GM12878 (cell line): ENCODE results near the gene KLHDC8A. TPM values are rescaled to one million over a fixed set of nuclear protein-coding genes. Genes with fewer than 3 reads are reported as not detected.

ENCODE experiments used
- ATAC-seq: fragments of 200-7000 bp; cut with Tn5 transposase; 3 replicates; pipeline ENCODE4 v1.9.1; 2020; ENCODE audit warnings: mild to moderate bottlenecking, moderate library complexity
- BruUV-seq: library from RNA; stranded (reverse); fragments of 400-500 nt; replicated peaks from 2 replicates; lab custom pipeline; 2021; lab: Mats Ljungman, UMichigan
- CTCF ChIA-PET: fragments of 300-600 bp; sonication (Branson Sonifier 250); formaldehyde crosslinking; extraction: SDS; loops from one replicate; lab custom pipeline; 2021; ENCODE audit warnings: inconsistent platforms; lab: Yijun Ruan, JAX
- POLR2A ChIA-PET: fragments of 350-600 bp; formaldehyde crosslinking; extraction: SDS; loops from one replicate; lab custom pipeline; 2021; ENCODE audit warnings: inconsistent platforms; lab: Charles Lee
- RAD21 ChIA-PET: fragments of 300-600 bp; sonication (Branson Sonifier 250); formaldehyde crosslinking; loops from one replicate; lab custom pipeline; 2023; ENCODE audit warnings: antibody characterized with exemption; ENCODE audit not compliant: unreplicated experiment; lab: Charles Lee
- SMC1A ChIA-PET: fragments of 300-600 bp; sonication (Branson Sonifier 250); formaldehyde crosslinking; loops from one replicate; lab custom pipeline; 2023; ENCODE audit not compliant: unreplicated experiment, uncharacterized antibody; lab: Charles Lee
- DNase-seq: peaks from one replicate; pipeline ENCODE4 v3.0.0-alpha.2; 2011; ENCODE audit warnings: low read depth, low spot score
- FAIRE-seq: peaks from 3 replicates; lab custom pipeline; 2011; peaks lifted over from hg19 to GRCh38; lab: Jason Lieb, UNC
- H2AFZ ChIP-seq: 2 replicates; pipeline ENCODE4 v1.6.0; 2011; ENCODE audit warnings: low read depth, low read length, control low read depth; ENCODE audit not compliant: control insufficient read depth
- H3K27ac ChIP-seq: 2 replicates; pipeline ENCODE4 v1.5.1; 2011; ENCODE audit warnings: control low read depth; ENCODE audit not compliant: control insufficient read depth, insufficient read depth
- H3K27me3 ChIP-seq, 2 experiments: replicated peaks in 1 of 2; 2 replicates each; pipeline versions ENCODE4 v1.6.0 to v1.6.1; 2011; ENCODE audit warnings: low read length in 1 of 2; ENCODE audit not compliant: control insufficient read depth in 2 of 2, insufficient read depth in 2 of 2
- H3K36me3 ChIP-seq, 2 experiments: 2 replicates each; pipeline ENCODE4 v1.5.1; 2011; ENCODE audit warnings: low read length in 1 of 2; ENCODE audit not compliant: control insufficient read depth in 2 of 2, insufficient read depth in 2 of 2
- H3K4me1 ChIP-seq: 2 replicates; pipeline ENCODE4 v1.6.1; 2011; ENCODE audit warnings: mild to moderate bottlenecking, low read length, moderate library complexity, mixed read lengths; ENCODE audit not compliant: control insufficient read depth, insufficient read depth
- H3K4me2 ChIP-seq: 2 replicates; pipeline ENCODE4 v1.6.0; 2011; ENCODE audit warnings: control low read depth; ENCODE audit not compliant: control insufficient read depth, insufficient read depth
- H3K4me3 ChIP-seq: fragments of 200-600 bp; sonication (generic); 2 replicates; pipeline ENCODE4 v1.5.1; 2016
- H3K79me2 ChIP-seq: 2 replicates; pipeline ENCODE4 v1.6.0; 2011; ENCODE audit warnings: low read length; ENCODE audit not compliant: control insufficient read depth, insufficient read depth
- H3K9ac ChIP-seq: 2 replicates; pipeline ENCODE4 v1.8.0; 2011; ENCODE audit warnings: low read length, control low read depth, mixed read lengths; ENCODE audit not compliant: control insufficient read depth, insufficient read depth
- H3K9me3 ChIP-seq: replicated peaks from 3 replicates; pipeline ENCODE4 v1.5.1; 2011; ENCODE audit warnings: mild to moderate bottlenecking, low read length; ENCODE audit not compliant: control insufficient read depth, insufficient read depth
- H4K20me1 ChIP-seq: 2 replicates; pipeline ENCODE4 v1.6.0; 2011; ENCODE audit not compliant: control insufficient read depth, insufficient read depth
- CEBPZ ChIP-seq: fragments of 150-350 bp; IDR thresholded peaks from 2 replicates; pipeline ENCODE4 v1.6.1; 2016; ENCODE audit warnings: low read depth, low read length
- CREM ChIP-seq: IDR thresholded peaks from 2 replicates; pipeline ENCODE4 v1.6.1; 2014; ENCODE audit warnings: antibody characterized with exemption, low read depth
- WGBS: methylation state at CpG from one replicate; pipeline ENCODE4 v1.1.6; 2016; ENCODE audit warnings: low lambda C conversion rate; ENCODE audit not compliant: insufficient replicate concordance, insufficient coverage; ENCODE audit errors: missing lambda C conversion rate; 5-methylcytosine and 5-hydroxymethylcytosine counted together
- in situ Hi-C: fragments of 300-500 bp; cut with MboI; formaldehyde crosslinking; loops from 9 replicates; pipeline ENCODE4 v1.14.3; 2018; ENCODE audit warnings: mixed read lengths
- intact Hi-C: fragments of 100-400 bp; cut with micrococcal nuclease; formaldehyde crosslinking; loops from one replicate; pipeline ENCODE4 v1.14.2; 2022; ENCODE audit not compliant: unreplicated experiment
- polyA plus RNA-seq, 11 experiments: library from polyadenylated mRNA; depleted of rRNA in 4 of 11; unstranded in 6 of 11; stranded (reverse) in 5 of 11; fragments of >200 nt; fragmentation: Nextera tagmentation in 4 of 11; fragmentation: Illumina TruSeq in 1 of 11; extraction: Ambion mirVana in 4 of 11; extraction: Trizol in 1 of 11; gene quantifications; 1 replicate in 1 of 11; 2 replicates in 10 of 11; pipeline versions ENCODE4 v1.2.1 to v1.2.3, GENCODE V29; 2011 to 2016; ENCODE audit warnings: inconsistent platforms in 2 of 11, missing spikeins in 2 of 11, low read depth in 1 of 11
- total RNA-seq, 4 experiments: library from RNA; depleted of rRNA in 3 of 4; stranded (reverse); fragments of >200 nt in 3 of 4; fragmentation: Illumina TruSeq in 1 of 4; extraction: Trizol in 1 of 4; gene quantifications; 2 replicates each; pipeline versions ENCODE4 v1.2.1 to v1.2.3, GENCODE V29; 2013 to 2021

KLHDC8A gene
- total and polyA plus RNA-seq, 10 of the 15 experiments (the other 5 are each of a cell fraction or from before 2014, with no cell fraction given) = not detected

DNA sequence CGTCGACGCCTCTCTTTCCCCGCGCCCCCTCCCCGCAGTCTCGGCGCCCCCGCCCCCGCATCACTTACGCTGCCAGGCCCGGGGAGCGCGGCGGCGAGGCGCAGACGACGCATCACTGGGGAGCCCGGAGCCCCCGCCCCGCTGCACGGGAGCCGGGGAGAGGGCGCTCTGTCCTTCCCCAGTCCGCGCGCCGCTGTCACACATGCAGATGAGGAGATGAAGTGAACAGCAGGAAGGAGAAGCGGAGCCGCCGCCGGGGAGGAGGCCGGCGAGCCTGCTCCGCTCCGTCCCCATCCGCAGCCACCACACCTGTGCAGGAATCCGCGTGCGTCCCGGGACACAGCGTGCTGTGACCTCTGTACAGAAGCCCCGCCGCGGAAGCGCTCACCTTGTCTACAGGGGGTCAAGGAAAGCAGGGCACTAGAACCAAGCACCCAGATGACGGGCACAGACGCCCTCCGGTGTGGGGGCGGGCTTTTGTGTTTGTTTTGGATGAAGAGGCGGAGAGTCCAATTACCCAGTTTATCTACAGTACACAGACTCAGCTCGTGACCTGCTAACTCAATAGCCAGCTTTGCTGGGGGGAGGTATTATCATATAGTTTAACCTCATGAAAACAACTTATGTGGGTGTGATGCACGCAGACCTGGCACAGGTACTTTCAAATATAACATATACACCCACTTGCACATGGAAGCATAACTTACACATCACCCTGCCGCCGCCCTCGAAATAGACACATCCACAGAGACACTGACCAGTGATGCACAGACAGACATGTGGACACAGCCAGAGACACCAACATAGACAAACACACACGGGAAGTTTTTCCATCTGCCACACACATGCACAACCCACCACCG, 12.4 kb downstream of the KLHDC8A start:
- FAIRE-seq = no peak

More for the DNA sequence above, 12.4 kb downstream of the KLHDC8A start:
- DNase-seq (no peak), ATAC-seq (no peak)
- SMC1A ChIA-PET = no interaction called here
- TF ChIP-seq CEBPZ (no peak), CREM (no peak)
- Histone ChIP-seq H3K27me3 (peaks cover 15 to 18% of the 10 kb centered on the region in 2 experiments), H3K9me3 (no peaks in the 10 kb centered on the region; the same call in 2 of the 3 replicates), H3K36me3 (no peaks in the 10 kb centered on the region), H4K20me1 (no peaks in the 10 kb centered on the region), H2AFZ (no peak overlapping the region), H3K4me3 (no peak overlapping the region), H3K9ac (no peak overlapping the region), H3K79me2 (no peaks in the 10 kb centered on the region), H3K4me2 (no peak overlapping the region), H3K4me1 (peaks cover 5% of the 10 kb centered on the region; the same call in 1 of the 2 replicates), H3K27ac (no peak overlapping the region)
- POLR2A ChIA-PET = no interaction called here
- RAD21 ChIA-PET = interaction anchor here (0.9 to 1.9 kb wide), 2 partner anchors 10 to 71 kb away, joined by 3 to 5 read pairs; no protein-coding TSS in a partner anchor
- CTCF ChIA-PET = interaction anchor here (1.7 kb wide), 1 partner anchor 10 kb away, joined by 6 read pairs; no protein-coding TSS in a partner anchor
- BruUV-seq = no TSS peak
- WGBS = 18% methylated on average over 30 of the region's 59 CpGs
- in situ Hi-C loops = no loop called here
- intact Hi-C loops = no loop called here
